Kidney (tissue), 14 donors: Measurements from ENCODE around the gene ARHGEF12. TPM values are rescaled to one million over a fixed set of nuclear protein-coding genes. Genes with fewer than 3 reads are reported as not detected.

Experiments
- DNase-seq, 5 donors: peaks; one replicate each; pipeline ENCODE4 v3.0.0-alpha.2; 2013 to 2020
- FAIRE-seq: peaks from 2 replicates; lab custom pipeline; 2012; peaks lifted over from hg19 to GRCh38; lab: Jason Lieb, UNC
- H3K27ac ChIP-seq, 2 donors: one replicate each; pipeline ENCODE4 v1.7.0; 2013; ENCODE audit warnings: low read depth in 2 of 2, low read length in 2 of 2, inconsistent platforms in 1 of 2
- H3K27me3 ChIP-seq: one replicate; pipeline ENCODE4 v1.7.1; 2013; ENCODE audit warnings: low read length, inconsistent platforms; ENCODE audit not compliant: control insufficient read depth, insufficient read depth
- H3K36me3 ChIP-seq, 3 donors: one replicate each; pipeline versions ENCODE4 v1.7.0 to v1.7.1; 2013; ENCODE audit warnings: low read length in 3 of 3, control low read depth in 1 of 3, inconsistent platforms in 1 of 3; ENCODE audit not compliant: insufficient read depth in 3 of 3, control insufficient read depth in 2 of 3
- H3K4me1 ChIP-seq, 3 donors: one replicate each; pipeline versions ENCODE4 v1.7.0 to v1.7.1; 2013; ENCODE audit warnings: low read length in 3 of 3, inconsistent platforms in 1 of 3, low read depth in 1 of 3; ENCODE audit not compliant: control insufficient read depth in 2 of 3, insufficient read depth in 2 of 3
- H3K4me3 ChIP-seq, 3 donors: one replicate each; pipeline versions ENCODE4 v1.7.0 to v1.8.1; 2013; ENCODE audit warnings: low read length in 3 of 3, control low read depth in 1 of 3, inconsistent platforms in 1 of 3
- H3K9ac ChIP-seq, 3 donors: one replicate each; pipeline versions ENCODE4 v1.7.0 to v1.7.1; 2013; ENCODE audit warnings: low read length in 3 of 3, control low read depth in 1 of 3, inconsistent platforms in 1 of 3
- H3K9me3 ChIP-seq, 3 donors: one replicate each; pipeline versions ENCODE4 v1.7.0 to v1.7.1; 2013; ENCODE audit warnings: low read length in 3 of 3, control low read depth in 1 of 3, inconsistent platforms in 1 of 3; ENCODE audit not compliant: control insufficient read depth in 2 of 3, insufficient read depth in 1 of 3
- CTCF ChIP-seq: IDR thresholded peaks from 3 replicates; pipeline ENCODE4 v1.5.1; 2012; ENCODE audit warnings: mild to moderate bottlenecking, moderate library complexity, borderline replicate concordance; ENCODE audit not compliant: insufficient read depth; ENCODE audit errors: extremely low read depth
- intact Hi-C: fragments of 100-400 bp; cut with DNase I; formaldehyde crosslinking; loops from one replicate; pipeline ENCODE4 v1.11.1; 2022
- polyA plus RNA-seq: library from polyadenylated mRNA; stranded (reverse); fragments of 350-450 nt; fragmentation: Illumina TruSeq; extraction: RNeasy Lipid Tissue Mini Kit (QIAGEN cat#74804); gene quantifications from one replicate; pipeline ENCODE4 v1.2.3, GENCODE V29; 2014; ENCODE audit warnings: low read depth, low replicate concordance; ENCODE audit not compliant: insufficient read depth
- total RNA-seq: library from RNA; stranded (reverse); fragmentation: NEBNext Ultra II Directional; extraction: Animal tissue kit (Norgen Biotek cat#: 25700); gene quantifications from one replicate; pipeline ENCODE4 v1.2.1, GENCODE V29; 2021
- donor health status: control.
- donor health status: control.
- donor health status: control.
- donor health status: control.
- donor health status: control.
- donor health status: DM: yes; HTN: yes; CAD: no.
- donor health status: Normal renal cell carcinoma (clear cell type).

Gene ARHGEF12
- total and polyA plus RNA-seq, 2 donors from 2014 or later, result 21.1 to 161 TPM

GRCh38 chr11:120305286-120305685, 30.9 kb upstream of the ARHGEF12 start:
- no peak for FAIRE-seq
- H3K27me3 ChIP-seq, result no peaks in the 10 kb centered on the region
- intact Hi-C loops, result no loop called here
- no peak for DNase-seq
- H3K4me3 ChIP-seq, result no peak overlapping the region
- no peak for TF ChIP-seq CTCF
- no peaks in the 10 kb centered on the region for H3K9me3 ChIP-seq
- no peaks in the 10 kb centered on the region for H3K36me3 ChIP-seq
- no peak overlapping the region for H3K9ac ChIP-seq
- H3K27ac ChIP-seq, result no peak overlapping the region
- peaks cover 0 to 2% (median 0%) of the 10 kb centered on the region in 3 donors for H3K4me1 ChIP-seq

GRCh38 chr11:120306519-120307242, 29.5 kb upstream of the ARHGEF12 start:
- FAIRE-seq (no peak), DNase-seq (peak in 1 of 5 donors; percentile 72)
- intact Hi-C loops, result no loop called here
- Histone ChIP-seq H3K9ac (no peak overlapping the region), H3K4me3 (no peak overlapping the region), H3K27me3 (no peaks in the 10 kb centered on the region), H3K9me3 (no peaks in the 10 kb centered on the region), H3K27ac (no peak overlapping the region), H3K36me3 (no peaks in the 10 kb centered on the region), H3K4me1 (no peaks in the 10 kb centered on the region)
- no peak for TF ChIP-seq CTCF

GRCh38 chr11:120307476-120307875, 28.7 kb upstream of the ARHGEF12 start:
- DNase-seq (no peak), FAIRE-seq (no peak)
- no peak for TF ChIP-seq CTCF
- Histone ChIP-seq H3K9ac (no peak overlapping the region), H3K4me3 (no peak overlapping the region), H3K27ac (no peak overlapping the region), H3K4me1 (no peaks in the 10 kb centered on the region), H3K36me3 (no peaks in the 10 kb centered on the region), H3K27me3 (no peaks in the 10 kb centered on the region), H3K9me3 (no peaks in the 10 kb centered on the region)
- intact Hi-C loops, result no loop called here
